A172 (cell line): ENCODE measurements around the gene ZNF740. TPM values are rescaled to one million over a fixed set of nuclear protein-coding genes. Genes with fewer than 3 reads are reported as not detected.
"Not testable (repeated sequence)": the region's sequence is repeated elsewhere in the genome, so short reads cannot be mapped to it uniquely, and the experiment has no call there.

Experiments used
- DNase-seq: peaks from one replicate; pipeline ENCODE4 v3.0.0-alpha.2; 2015; ENCODE audit warnings: low spot score
- total RNA-seq: library from RNA; depleted of rRNA; stranded (reverse); fragments of >200 nt; shearing (Covaris generic); gene quantifications from 2 replicates; pipeline ENCODE4 v1.2.3, GENCODE V29; 2014

The ZNF740 gene
- total RNA-seq, 1 experiment from 2014 or later = 3.0 TPM

DNA sequence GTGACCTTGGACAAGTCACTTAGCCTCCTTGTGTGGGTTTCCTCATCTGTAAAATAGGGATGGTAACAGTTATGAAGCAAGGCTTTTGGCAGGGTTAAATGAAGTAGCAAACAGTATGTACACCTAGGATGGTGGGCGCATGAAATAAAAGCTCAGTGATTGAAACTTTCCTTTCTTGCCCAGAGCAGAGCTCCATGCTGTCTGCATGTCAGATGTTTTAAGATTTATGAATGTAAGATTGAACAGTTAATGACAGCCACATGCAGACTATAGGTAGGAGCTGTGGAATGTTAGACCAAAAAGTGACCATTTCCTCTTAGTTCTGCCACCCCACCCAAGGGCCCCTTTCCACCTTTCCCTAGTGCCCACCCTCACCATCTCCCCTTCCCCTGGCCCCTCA, 14.5 kb downstream of the ZNF740 start:
- no peak for DNase-seq

DNA sequence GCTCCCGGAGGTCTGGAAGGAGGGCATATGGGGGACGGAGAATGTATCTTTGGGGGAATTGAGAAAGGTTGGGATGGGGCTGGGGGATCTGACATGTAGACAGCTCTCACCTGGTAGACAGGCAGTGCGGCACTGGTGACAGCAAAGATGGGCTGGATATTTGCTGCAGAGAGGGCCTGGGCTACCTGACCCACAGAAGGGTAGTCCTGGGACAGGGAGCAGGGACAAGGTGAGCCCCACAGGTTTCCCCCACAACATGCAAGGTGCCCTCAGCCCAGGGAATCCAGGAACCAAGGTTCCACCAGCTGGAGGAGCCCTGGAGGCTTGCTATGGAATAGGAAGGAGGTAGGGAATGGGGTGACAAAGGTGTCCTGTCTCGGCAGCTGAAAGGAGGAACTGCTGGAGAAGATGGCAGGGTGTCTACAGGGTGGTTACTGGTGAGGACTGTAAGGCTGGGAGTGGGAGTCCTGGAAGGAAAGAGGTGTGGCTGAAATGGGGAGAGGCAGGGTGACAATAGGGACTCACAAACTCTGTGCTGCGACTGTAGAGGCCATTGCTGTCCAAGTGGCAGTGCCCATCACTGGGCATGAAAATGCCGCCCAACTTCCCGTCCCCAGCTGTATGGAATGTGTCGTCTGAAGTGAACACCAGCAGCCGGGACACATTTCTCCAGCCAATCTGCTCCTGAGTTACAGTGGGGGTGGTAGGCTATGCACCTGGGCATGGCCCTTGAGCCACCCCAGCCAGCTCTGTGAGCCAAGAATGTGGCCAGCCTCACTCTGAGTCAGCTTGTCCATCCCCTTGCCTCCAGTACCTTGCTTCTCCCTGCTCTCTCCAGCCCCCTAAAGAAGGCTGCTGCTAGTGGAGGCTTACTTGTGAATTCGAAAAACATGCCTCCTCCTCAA, 15.2 kb downstream of the ZNF740 start:
- DNase-seq = peak; percentile 25

DNA sequence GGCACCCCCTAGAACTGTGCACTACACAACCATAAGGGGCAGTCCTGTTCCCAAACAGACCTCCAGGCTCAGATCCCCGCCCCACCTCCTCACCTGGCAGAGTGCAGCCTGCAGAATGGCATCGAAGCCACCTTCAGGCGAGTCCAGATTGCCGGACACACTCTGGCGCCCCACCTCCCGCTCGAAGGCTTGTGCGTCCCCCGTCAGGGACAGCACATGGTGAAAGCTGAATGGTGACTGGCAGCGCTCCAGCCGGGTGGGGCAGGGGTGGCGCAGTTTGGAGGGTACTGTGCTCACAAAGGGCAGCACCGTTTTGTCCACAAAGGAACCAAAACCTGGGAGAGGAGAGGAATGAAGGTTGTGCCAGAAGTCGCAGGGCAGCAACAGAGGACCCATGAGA, 16.0 kb downstream of the ZNF740 start:
- DNase-seq = no peak

DNA sequence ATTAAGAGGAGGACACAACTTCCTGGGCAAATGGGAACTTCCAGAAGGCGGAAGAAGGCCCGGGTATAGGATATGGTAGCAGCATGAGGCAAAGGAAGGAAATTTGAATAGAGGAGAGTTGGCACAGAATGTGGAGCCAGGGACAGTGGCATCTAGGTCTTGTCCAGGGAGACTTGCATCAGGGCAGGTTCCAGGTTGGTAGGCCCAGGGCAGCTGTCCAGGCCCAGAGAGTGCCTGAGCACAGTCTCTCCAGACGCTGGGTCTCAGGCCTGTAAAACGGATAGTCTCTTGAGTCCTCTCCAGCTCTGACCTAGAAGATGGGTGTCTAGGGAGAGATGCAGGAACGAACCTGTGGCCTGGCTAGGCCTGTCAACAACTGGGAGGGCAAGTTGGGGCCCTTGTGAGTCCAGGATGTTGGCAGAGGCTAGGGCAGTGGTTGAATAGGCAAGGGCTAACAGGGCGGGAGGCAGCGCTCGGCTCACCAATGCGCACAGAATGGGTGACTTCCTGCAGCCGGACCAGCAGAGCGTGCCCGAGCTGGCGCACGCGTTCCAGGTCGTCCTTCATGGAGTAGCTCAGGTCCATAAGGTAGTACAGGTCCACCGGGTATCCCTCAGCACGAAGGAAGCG, 16.6 kb downstream of the ZNF740 start:
- DNase-seq = no peak

DNA sequence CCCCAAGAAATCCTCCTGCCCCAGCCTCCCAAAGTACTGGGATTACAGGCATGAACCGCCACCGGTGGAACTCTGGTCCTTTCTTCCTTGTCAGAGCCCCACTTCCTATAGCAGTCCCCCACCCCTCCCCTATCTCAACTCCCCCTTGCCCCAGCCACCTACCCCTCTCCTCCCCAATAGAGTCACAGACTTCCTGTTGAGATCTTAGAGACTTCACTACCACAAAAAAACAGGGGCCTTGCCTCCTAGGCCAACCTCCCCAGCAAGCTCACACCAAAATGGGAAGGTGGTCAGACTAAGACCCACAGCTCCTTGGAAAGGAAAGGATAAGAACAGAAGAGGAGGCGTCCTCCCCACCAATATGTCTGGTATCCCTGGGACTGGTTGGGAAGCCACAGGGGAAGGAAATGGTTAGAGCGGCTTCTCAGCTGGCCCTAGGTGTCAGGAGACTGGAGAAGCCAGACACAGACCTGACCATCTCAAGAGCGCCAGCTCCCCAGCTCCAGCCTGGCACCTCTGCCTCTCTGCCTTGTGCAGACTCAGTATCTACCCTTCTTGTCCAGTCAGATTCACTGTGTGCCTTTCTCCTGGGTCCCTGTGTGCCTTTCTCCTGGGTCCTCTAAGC, 18.1 kb downstream of the ZNF740 start:
- no peak for DNase-seq

DNA sequence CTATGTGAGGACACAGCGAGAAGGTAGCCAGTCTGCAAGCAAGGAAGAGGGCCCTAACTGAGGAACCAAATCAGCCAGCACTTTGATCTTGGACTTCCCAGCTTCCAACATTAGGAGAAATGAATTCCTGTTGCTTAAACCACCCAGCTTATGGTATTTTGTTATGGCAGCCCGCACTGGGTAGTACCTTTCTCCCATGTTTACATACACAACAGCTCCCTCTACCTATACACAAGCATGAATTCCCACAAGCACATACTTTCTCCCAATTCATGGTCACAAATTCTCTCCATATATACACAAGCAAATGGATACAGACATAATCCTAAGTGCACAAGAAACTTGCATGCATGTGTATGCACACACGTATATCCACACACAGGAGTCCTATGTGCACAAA, 19.2 kb downstream of the ZNF740 start:
- DNase-seq = no peak

DNA sequence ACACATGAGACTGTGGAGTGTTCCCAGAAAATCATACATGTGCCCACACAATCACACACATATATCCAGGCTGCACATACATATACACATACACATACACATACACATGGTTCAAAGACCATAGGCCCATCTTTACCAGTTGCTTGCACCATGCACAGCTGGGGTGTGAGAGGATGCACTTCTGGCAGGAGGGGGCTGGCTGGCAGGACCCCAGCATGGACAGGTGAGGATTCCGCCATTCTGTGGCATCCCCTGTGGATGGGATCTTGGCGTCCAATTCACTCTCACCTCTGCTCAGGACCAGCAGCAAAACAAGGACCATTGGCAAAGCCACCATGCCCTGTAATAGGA, 19.6 kb downstream of the ZNF740 start:
- no peak for DNase-seq

DNA sequence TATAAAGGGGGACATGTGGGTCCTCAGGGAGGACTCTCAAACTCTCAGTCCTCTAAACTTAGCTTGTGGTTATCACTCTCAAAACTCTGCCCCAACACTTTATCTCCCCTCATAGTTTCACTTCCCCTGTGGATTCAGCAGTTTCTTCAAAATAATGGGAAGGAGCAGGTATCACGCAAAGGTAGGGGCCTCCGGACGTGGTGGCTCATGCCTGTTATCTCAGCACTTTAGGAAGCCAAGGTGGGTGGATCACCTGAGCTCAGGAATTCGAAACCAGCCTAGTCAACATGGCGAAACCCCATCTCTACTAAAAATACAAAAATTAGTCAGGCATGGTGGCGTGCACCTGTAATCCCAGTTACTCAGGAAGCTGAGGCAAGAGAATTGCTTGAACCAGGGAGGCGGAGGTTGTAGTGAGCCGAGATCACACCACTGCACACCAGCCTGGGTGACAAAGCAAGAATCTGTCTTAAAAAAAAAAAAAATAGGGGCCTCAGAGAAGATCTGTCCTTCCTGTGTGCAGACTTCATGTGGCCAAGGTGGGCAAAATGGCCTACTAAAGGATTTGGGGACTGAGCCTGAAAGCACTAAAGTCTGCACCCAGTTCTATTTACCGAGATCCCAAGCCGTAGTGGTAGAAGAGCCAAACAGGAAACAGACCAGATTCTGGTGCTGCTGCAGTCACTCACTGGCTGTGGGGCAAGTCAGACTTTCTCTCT, 20.1 kb downstream of the ZNF740 start:
- no peak for DNase-seq

DNA sequence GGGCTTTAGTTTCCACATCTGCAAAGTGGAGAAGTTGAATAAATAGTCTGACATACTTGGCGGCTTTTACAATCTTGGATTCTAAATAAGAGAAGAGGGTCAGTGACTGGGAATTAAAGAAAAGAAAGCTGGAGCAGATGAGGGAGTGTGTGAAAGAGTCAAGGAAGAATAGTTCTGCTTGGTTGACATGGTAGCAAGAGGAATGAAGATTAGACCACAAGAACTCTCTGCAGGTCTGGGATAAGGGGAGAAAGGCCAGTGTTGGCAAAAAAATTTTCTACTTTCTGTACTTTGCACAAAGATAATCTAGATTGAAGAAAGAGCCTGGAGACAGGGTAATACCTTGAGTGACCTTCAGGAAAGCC, 20.6 kb downstream of the ZNF740 start:
- no peak for DNase-seq

DNA sequence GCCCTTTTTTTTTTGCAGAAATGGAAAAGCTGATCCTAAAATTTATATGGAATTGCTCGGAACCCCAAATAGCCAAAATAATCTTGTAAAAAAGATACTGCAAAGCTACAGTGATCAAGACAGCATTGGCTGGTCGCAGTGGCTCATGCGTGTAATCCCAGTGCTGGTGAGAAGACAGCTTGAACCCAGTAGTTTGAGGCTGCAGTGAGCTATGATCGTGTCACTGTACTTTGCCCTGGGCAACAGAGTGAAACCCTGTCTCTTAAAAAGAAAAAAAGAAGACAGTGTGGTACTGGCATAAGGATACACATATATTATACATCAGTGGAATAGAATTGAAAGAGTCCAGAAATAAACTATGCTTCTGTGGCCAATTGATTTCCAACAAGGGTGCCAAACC, 21.1 kb downstream of the ZNF740 start:
- no peak for DNase-seq

DNA sequence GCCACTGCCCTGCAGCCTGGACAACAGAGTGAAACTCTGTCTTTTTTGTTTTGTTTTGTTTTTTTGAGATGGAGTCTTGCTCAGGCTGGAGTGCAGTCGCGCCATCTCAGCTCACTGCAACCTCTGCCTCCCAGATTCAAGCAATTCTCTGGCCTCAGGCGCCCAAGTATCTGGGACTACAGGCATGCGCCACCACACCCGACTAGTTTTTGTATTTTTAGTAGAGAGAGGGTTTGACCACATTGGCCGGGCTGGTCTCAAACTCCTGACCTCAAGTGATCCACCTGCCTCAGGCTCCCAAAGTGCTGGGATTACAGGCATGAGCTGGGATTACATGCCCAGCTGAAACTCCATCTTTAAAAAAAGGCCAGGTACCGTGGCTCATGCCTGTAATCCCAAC, 21.8 kb downstream of the ZNF740 start:
- not testable (repeated sequence) for DNase-seq

DNA sequence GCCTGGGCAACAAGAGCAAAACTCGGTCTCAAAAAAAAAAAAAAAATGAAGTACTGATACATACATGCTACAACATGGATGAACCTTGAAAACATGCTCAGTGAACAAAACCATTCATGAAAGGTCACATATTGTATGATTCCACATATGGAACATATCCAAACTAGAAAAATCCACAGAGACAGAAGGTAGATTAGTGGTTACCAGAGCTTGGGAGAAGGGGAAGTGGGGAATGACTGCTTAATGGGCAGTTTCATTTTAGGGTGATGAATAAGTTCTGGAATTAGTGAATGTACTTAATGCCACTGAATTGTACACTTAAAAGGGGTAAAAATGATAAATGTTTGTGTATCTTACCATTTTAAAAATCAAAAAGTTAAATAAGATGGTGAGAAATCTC, 23.8 kb downstream of the ZNF740 start:
- no peak for DNase-seq

DNA sequence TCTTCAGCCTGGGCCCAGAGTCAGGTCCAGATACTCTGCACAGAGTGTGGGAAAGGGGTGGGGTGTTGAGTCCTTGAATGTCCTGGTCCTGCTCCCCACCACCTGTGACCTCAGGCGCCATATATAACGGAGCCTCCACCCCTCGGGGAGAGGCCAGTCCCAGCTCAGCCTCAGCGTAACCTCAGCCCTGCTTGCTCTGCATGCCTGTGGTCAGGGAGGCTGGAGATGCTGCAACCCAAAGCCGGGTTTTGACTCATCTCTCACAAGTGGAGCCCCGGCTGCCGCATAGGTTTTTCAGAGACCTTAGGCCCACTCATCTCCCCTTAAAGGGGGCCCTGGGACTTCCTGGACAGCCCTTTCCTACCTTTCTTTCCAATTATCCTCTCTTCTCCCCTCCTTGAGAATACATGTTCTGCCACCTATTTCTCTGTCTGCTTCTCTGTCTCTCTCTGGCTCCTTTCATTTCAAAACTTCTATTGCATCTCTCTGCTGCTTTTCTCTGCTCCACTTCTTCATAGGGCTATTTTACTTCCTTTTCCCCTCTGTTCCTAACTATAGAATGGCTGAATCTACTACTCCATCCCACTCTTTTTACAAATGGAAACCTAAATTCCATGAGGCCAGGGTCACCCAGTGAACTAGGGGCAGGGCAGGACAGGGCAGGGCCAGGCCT, 25.4 kb downstream of the ZNF740 start:
- DNase-seq = peak; percentile 70

DNA sequence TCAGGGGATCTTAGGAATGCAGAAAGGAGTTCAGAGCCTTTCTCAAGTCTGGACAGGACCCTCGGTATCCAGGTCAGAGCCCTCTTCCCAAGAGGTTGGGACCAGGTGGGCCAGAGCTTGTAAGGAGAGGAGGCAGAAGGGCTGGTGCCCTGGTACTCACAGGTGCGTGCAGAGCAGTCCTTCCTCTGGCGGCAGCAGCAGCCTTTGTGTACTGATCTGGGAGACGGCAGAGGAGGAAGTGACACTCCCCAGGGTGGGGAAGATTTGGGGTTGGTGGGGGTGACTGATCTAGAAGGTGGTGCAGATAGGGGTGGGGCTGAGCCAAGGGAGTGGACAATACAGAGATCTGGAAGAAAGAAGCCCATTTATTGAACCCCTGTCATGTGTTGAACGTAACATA, 26.5 kb downstream of the ZNF740 start, which contains the start of gene ITGB7:
Gene ITGB7 (minus strand): TSS at position 210 of the 400 bp plus-strand sequence. CDS start 6,808 bp downstream, outside the sequence.
- no peak for DNase-seq

DNA sequence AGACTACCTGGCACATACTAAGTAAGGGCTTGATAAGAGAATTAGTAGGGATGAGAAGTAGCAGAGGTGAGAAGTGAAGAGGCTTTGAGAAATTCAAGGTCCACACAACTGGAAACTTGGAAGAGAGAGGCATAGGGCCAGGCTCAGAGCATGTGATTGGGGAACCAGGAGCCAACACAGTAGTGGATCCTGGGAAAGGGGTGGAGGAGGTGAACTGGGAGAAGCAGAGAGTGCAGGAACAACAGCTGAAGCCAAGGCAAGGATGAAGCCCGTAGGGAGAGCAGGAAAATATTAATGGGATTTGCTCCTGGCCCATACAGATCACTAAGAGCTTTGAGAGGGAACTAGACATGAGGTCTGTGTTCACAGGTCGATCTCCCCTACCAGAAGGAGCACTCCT, 27.9 kb downstream of the ZNF740 start:
- no peak for DNase-seq

DNA sequence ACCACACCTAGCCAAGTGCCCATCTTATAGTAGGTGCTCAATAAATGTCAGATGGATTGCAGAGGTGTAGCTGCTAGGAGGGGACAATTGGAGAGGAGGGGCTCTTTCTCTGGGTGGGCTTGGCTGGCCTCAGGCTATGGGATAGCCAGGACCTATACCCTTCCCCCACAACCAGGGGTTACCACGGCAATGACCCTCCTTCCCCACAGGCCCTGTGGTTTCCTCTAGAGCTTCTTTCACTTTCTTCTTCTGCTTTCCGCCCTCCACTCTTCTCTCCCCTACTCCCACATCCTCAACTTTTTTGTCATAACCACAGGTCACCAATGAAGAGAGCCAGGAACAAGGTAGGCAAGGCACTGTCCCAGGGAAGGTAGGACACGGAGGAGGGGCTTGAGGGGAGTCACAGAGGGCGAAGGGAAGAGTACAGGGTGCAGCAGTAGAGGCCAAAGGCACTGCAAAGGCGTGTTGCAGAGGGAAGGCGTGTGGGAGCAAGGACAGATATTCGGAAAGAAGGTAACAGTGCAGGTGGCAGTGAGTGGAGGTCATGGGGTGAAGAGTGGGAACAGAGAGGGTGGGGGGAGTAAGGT, 28.4 kb downstream of the ZNF740 start:
- no peak for DNase-seq

DNA sequence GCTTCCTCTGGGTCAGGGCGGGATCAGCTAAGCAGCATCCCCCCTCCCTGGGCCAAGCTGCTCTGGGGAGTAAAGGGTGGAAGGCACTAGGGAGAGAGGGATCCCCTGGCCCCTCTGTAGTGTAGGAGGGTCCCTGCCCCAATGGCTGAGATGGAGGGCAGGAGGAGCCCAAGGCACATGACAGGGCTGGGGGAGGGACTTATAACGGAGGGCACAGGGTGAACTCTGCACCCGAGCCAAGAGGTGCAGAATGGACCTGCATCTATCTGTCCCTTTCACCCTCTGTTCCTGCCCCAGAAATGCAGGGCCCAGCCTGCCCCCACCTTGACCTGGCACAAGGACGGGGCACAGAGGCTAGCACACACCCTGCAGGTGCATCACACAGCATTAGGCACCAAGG, 30.3 kb downstream of the ZNF740 start:
- no peak for DNase-seq

DNA sequence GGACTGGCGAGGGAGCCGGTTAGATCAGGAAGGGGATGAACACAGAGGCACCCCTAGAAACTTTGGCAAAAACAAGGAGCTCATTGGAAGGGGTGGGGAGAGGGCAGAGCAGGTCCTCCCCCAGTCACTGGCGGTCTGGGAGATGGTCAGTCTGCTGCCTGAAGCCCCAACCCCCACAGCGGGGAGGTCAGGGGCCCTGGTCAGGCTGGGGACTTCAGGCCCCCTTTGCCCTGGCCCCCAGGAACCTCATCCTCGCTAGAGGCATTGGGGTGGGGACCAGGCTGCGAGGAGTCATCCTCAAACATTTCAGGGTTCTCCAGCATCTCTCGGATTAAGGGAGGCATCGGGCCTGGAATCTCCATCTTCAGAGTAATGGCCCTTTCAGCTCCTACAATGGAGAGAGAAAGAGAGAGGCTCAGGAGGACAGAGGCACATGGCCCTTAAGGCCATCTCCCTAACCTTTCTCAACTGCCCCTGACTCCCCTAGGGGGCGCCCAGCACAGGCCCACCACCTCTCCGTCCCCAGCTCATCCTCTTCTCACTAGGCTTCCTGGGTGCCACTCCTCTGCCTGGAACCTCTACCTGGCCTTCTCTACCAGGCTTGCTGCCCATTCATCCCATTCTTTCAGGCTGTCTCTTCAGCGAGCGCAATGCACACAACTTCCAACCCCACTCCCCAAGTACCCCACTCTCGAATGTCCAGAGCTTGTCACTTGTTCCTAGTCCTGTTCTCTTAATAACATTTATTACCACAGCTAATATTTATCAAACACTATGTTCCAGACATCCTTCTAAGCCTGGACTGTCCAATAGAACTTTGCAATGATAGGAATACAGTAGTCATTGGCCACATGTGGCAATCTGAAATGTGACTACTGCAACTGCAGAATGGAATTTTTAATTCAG, 31.2 kb downstream of the ZNF740 start:
- DNase-seq = no peak

DNA sequence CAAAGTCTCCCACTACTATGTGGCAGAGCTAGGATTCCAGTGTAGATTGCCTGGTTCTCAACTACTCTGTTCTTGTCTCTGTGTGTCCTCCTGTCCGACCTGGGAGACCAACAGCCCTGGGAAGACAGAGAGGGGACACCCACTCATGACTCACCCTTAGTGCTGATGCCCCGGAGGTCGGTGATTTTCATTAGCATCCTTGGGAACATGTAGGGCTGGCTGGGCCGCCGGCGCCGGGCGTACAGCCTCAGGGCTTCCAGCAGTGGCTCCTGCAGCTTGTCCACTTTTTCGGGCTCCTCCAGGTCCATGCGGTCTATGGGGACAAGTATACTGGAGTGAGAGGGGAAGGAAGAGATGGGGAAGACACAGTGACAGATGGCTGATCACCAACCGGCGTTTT, 32.4 kb downstream of the ZNF740 start:
- no peak for DNase-seq

DNA sequence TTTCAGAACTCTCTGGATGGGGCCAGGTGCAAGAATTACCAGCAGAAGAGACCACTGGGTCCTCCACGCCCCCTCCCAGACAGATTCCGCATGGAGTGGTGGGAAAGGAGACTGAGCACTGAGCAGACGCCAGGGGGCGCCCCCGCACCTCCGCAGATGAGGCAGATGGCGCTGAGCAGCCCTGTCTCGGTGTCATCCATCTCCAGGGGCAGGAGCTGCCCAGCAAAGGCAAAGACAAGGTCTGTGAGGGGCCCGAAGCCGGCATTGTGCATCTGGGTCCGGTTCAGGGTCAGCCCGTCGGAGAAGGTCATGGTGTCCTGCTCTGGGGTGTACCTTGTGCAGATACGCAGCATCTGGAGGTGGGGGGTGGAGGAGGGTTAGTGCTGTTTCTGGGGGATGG, 32.8 kb downstream of the ZNF740 start:
- peak; percentile 66 for DNase-seq
